ENCODE measurements around the gene CBARP.

CBARP gene

DNA sequence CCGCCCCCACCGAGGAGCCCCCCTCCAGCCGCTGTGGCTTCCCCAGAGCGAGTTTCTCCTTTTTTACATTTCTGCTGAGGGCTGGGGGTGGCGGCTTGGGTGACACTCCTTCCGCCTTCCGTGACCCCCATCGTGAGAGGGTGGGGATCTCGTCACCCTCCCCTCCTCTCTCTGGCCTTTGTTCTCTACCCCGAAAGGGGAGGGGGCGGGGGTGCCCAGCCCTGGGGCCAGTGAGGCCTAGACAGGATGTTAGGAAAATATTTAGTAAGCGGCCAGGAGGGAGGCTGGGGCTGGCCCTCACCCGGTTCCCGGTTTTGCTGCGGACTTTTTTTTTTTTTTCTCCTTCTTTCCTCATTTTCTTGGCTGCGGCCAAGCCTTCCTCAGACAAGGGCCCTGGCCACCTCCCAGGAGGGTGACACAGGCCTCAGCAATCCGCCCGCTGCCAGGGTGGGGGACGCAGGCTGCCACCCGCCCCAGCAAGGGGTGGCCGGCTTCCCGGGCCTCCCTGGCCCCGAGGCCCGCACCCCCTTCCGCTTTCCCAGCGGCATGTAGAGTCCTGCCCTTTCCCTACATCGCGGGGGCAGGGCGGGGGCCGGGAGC, 14.5 kb upstream of the CBARP start:
- in situ Hi-C loops (cut with HindIII; ENCODE audit: low sequenced_read_pairs) = no loop called here
- DNase-seq (ENCODE audit: low read depth, low spot score) = peak; percentile 97
- TF ChIP-seq, protein P1, sequence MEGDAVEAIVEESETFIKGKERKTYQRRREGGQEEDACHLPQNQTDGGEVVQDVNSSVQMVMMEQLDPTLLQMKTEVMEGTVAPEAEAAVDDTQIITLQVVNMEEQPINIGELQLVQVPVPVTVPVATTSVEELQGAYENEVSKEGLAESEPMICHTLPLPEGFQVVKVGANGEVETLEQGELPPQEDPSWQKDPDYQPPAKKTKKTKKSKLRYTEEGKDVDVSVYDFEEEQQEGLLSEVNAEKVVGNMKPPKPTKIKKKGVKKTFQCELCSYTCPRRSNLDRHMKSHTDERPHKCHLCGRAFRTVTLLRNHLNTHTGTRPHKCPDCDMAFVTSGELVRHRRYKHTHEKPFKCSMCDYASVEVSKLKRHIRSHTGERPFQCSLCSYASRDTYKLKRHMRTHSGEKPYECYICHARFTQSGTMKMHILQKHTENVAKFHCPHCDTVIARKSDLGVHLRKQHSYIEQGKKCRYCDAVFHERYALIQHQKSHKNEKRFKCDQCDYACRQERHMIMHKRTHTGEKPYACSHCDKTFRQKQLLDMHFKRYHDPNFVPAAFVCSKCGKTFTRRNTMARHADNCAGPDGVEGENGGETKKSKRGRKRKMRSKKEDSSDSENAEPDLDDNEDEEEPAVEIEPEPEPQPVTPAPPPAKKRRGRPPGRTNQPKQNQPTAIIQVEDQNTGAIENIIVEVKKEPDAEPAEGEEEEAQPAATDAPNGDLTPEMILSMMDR (IDR thresholded peaks at IDR 0.05; ENCODE audit: low read depth, low read length) = no peak
- H3K4me3 ChIP-seq (ENCODE audit: low read depth, low read length) = peak overlapping the region; percentile 65

DNA sequence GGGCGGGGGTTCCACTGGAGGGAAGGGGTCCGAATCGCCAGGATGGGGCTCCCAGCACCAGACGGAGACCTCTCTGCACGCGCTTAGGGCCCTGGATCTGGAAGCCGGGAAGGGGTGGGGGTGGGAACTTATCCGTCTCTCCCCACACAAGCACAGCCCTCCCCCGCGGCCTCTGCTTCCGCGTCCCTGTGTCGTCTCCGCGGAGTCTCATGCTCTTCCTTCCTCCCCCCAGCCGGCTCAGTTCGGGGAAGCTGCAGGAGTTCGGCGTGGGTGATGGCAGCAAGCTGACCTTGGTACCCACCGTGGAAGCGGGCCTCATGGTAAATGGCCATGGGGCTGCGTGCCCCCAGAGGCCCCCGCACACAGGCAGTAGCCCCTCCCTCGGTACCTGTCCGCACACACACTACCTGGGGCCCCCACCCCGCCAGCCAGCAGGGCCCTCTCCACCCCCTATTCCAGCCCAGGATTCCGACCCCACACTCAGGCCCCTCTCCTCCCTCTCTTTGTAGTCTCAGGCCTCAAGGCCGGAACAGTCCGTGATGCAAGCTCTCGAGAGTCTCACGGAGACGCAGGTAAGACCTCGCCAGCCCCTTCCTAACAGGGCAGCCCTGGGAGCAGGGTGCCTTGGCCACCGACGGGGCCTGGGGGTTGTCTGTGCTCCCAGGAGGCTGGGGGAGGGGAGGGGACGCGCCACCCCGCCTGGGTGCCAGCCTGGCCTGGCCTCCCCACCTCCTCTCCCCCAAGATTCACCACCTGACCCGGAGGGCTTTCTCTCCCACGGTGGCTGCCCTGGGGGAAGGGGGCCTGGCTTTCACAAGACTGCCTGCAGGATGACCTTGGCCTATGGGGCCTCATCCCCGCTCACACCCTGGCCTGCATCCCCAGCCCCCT, 13.8 kb upstream of the CBARP start:
- peak overlapping the region; percentile 65 for H3K4me3 ChIP-seq (ENCODE audit: low read depth, low read length)
- peak; percentile 66 for DNase-seq (ENCODE audit: low read depth, low spot score)
- in situ Hi-C loops (cut with HindIII; ENCODE audit: low sequenced_read_pairs) = no loop called here
- TF ChIP-seq, protein P1 (IDR thresholded peaks at IDR 0.05; ENCODE audit: low read depth, low read length) = no peak

DNA sequence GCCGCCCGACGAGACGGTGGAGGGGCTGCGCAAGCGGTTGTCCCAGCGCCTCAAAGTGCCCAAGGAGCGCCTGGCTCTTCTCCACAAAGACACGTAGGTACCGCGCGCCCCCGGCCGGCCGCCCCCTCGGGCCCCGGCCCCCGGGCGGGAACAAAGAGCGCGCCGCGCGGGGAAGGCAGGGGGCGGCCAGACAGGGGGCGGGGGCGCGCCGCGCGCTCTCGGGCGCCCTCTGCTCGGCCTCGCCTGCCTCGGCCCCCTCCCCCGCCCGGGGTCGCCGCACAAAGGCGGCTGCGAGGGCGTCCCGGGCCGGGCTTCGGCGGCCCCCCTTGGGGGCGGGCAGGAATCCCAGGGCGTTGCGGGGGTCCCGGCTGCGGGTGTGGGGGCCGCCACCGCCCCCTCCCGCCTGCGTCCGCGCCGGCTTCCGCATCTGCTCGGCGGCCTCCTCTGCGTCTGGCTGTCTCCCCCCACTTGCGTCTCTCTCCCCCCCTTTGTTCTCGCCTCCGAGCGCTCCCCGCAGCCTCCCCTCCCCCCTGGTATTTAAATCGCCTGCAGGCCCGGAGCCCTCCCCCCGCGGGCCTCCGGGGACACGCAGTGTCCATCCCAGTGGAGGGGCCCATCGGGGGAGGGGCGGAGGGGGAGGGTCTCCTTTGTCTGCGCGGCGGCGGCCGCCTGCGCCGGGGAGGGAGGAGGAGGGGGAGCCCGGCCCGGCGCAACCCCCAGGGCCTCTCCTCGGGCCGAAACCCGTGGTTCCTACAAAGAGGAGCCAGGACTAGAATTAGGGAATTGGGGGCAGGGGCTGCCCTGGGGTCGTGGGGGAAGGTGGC, 12.8 kb upstream of the CBARP start:
- TF ChIP-seq, protein P1 (IDR thresholded peaks at IDR 0.05; ENCODE audit: low read depth, low read length) = no peak
- DNase-seq (ENCODE audit: low read depth, low spot score) = peak; percentile 75
- in situ Hi-C loops (cut with HindIII; ENCODE audit: low sequenced_read_pairs) = no loop called here
- H3K4me3 ChIP-seq (ENCODE audit: low read depth, low read length) = peak overlapping the region; percentile 65

DNA sequence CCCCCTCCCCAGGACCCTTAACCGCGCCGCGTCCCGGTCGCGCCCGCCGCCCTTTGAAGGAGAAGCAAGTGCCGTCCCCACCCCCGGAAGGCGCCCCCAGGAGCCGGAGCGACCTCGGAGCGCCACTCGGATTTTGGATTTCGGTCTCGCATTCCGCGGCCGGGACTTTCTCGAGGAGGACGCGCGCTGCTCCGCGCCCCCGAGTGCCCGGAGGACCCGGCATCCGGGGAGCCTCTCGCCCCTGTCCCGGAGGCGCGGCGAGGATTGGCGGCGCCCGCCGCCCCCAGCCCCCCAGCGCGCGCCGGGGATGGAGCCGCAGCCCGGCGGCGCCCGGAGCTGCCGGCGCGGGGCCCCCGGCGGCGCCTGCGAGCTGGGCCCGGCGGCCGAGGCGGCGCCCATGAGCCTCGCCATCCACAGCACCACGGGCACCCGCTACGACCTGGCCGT, 12.2 kb upstream of the CBARP start:
- H3K4me3 ChIP-seq (ENCODE audit: low read depth, low read length) = peak overlapping the region; percentile 65
- no peak for DNase-seq (ENCODE audit: low read depth, low spot score)
- in situ Hi-C loops (cut with HindIII; ENCODE audit: low sequenced_read_pairs) = no loop called here
- TF ChIP-seq, protein P1 (IDR thresholded peaks at IDR 0.05; ENCODE audit: low read depth, low read length) = no peak

DNA sequence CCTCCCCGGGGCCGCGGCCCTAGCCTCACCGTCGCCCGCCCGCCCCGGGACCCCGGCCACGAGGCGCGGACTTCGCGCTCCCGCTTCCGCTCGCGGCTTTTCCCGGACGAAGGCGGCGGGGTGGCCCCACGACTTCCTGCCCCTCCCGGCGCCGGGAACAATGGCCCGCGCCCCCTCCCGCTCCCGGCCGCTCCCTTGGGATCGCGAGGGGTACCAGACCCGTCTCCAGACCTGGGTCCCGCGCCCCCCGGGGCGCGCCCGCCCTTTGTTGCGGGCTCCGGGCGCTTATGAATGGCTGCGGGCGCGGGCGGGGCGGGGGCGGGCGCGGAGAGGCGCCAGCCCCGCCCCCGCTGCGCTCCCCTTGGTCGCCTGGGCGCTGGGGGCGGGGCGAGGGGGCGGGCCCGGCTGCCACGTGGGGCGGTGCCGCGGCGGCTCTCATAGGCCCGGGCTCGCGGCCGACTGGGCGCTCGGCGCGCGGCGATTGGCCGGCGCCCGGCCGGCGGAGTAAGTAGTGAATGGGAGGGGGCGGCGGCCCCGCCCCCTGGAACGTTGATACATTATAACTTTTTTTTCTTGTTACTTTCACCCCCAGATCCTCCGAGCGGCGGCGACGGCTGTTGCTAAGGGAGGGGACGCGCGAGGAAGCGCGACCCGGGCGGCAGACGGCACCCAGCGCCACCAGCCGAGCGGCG, 11.6 kb upstream of the CBARP start:
- DNase-seq (ENCODE audit: low read depth, low spot score) = peak; percentile 98
- H3K4me3 ChIP-seq (ENCODE audit: low read depth, low read length) = peak overlapping the region; percentile 67
- TF ChIP-seq, protein P1 (IDR thresholded peaks at IDR 0.05; ENCODE audit: low read depth, low read length) = no peak
- in situ Hi-C loops (cut with HindIII; ENCODE audit: low sequenced_read_pairs) = no loop called here
